GM11168 (cell line): Measurements from ENCODE around the gene HOXD11.

Experiments used
- in situ Hi-C: fragments of 300-500 bp; cut with MboI; formaldehyde crosslinking; loops from one replicate; pipeline ENCODE4 v1.12.0; 2022; ENCODE audit warnings: low sequenced_read_pairs; ENCODE audit not compliant: unreplicated experiment

Gene HOXD11

GRCh38 chr2:176145085-176145969 lies 38.2 kb downstream of the HOXD11 start:
- in situ Hi-C loops, result loop anchor here (25.0 kb wide), 2 partner anchors 417 to 667 kb away; no protein-coding TSS in a partner anchor

DNA sequence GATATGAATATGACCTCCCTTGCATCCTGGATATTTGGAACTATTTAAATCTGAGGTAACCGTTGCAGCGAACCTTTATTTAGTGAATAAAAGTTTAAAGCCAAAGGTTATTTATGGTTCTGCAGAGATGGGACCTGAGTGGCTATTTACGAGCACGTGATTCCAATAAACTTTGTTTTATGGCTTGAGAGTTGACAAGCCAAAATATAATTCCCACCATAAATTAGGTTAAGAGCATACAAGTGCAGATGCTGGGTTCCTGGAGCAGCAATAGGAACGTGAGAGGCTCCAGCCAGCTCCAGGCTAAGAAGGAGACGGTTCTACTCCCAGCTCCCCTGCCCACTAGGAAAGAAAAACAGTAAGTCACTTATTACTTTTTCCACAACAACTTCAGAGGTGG lies 39.0 kb downstream of the HOXD11 start:
- in situ Hi-C loops, result loop anchor here (25.0 kb wide), 2 partner anchors 416 to 666 kb away; no protein-coding TSS in a partner anchor

DNA sequence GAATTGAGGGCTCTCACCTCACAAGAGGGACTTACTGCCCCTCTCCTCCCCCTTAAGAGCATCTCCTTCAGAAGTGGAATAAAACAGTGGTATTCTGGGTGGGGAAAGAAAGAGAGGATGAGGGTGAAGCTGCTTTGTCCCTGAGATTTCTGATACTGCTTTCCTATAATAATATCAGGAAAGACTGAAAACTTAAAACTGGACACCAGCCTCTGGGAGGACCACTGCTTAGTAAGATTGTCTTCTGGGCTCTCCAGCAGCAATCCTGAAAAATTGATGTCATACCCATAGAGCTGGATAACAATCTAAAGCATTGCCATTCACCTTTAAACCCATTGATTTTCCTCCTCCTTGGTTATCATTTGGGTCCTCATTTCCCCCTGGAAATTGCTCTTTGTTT lies 39.6 kb downstream of the HOXD11 start:
- in situ Hi-C loops, result loop anchor here (25.0 kb wide), 2 partner anchors 416 to 666 kb away; no protein-coding TSS in a partner anchor

DNA sequence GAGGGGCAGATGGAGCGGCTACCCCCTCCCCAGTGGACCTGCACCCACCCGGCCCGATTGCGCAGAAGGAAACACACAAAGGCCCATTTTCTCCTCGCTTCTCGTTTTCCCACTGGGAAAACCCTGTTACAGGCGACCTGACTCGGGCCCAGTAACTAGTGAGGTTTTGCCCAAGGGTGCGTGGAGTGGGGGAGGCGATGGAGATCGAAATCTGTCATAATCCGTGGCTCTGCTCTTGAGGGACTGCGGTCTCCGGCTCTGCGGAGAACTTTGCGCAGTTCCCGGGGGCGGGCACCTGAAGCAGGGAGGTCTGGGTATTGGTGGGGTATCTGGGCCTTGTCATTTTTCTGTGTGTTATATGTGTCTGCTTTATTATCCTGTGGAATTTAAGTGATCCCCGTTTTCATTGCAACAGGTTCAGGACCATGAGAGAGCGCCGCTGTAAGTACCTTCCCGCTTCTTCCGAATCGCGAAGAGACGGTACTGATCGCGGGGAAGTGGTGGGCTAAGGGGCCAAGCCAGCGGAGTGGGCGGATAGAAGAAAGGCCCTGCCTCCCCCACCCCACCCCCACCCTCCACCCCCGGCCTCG lies 40.2 kb downstream of the HOXD11 start:
- in situ Hi-C loops, result loop anchor here (25.0 kb wide), 2 partner anchors 415 to 665 kb away; no protein-coding TSS in a partner anchor

- in situ Hi-C loops, result loop anchor here (25.0 kb wide), 2 partner anchors 414 to 664 kb away; no protein-coding TSS in a partner anchor
These were observed 40.9 kb downstream of the HOXD11 start for GRCh38 chr2:176147800-176148496.

- in situ Hi-C loops, result loop anchor here (25.0 kb wide), 2 partner anchors 413 to 663 kb away; no protein-coding TSS in a partner anchor
These were observed 41.8 kb downstream of the HOXD11 start for GRCh38 chr2:176148751-176149421.

DNA sequence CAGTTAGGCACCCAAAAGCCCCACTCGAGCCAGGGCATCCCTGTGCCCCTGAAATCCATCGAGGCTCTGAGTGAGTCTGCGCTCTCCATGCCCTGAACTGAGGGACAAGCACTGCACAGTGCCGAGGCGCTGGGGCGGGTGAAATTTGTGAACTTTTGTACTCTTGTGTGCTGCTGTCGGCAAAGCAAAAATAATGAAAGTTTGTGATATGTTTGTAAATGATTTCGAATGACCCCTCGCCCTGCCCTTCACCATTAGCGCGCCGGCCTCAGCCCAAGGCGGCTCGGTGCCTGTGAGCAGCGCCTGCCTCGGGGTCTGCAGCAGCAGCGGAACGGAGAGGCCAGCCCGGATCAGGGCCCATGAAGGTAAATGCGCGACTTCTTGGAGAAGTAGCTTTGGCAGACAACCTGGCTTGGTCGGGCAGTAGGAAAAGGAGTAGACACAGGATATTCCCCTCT lies 42.4 kb downstream of the HOXD11 start:
- in situ Hi-C loops, result loop anchor here (25.0 kb wide), 2 partner anchors 413 to 663 kb away; no protein-coding TSS in a partner anchor

DNA sequence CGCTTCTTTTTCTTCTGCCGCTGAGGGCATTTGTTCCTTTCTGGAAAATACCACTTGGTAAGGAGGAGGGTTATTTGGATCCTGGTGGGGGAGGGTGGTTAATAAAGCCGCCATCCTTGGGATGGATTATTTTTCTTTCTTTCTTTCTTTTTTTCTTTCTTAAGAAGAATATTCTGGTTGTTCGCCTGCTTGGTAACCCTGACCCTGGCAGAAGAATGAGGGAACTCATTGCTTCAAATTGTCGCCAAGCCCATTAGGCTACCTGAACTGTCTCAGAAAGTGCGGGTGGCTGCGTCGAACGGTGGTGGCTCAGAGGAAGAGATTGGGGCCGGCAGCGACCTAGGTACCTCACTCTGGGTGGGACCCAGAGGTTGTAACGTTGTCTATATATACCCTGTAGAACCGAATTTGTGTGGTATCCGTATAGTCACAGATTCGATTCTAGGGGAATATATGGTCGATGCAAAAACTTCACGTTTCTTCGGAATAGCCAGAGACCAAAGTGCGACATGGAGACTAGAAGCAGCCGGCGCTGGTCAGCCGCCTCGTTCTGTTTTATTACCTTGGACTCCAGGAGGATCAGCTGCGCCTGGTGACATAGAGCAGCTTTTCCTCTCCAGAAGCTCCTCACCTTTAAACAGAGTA lies 43.0 kb downstream of the HOXD11 start:
- in situ Hi-C loops, result loop anchor here (25.0 kb wide), 2 partner anchors 412 to 662 kb away; no protein-coding TSS in a partner anchor

GRCh38 chr2:176150584-176151441 lies 43.7 kb downstream of the HOXD11 start:
- in situ Hi-C loops, result no loop called here

DNA sequence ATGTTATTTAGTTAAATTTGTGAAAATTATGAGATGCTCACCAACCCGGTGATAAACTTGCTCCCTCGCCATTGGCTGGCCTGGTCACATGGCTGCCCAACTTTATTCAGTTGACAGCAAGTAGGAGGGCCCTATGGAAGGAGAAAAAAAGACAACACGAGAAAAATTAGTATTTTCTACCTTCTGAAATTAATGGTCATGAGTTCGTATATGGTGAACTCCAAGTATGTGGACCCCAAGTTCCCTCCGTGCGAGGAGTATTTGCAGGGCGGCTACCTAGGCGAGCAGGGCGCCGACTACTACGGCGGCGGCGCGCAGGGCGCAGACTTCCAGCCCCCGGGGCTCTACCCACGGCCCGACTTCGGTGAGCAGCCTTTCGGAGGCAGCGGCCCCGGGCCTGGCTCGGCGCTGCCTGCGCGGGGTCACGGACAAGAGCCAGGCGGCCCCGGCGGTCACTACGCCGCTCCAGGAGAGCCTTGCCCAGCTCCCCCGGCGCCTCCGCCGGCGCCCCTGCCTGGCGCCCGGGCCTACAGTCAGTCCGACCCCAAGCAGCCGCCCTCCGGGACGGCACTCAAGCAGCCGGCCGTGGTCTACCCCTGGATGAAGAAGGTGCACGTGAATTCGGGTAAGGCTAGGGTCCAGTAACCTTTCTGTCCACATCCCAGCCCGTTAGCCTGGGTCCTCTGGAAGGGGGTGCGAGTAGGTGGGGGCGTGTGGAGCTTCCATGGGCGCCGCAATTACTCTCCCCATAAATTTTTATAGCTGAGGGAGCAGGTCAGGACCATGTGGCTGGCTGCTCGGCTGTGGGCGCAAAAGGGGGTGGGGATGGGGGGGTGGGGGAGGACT lies 44.6 kb downstream of the HOXD11 start, which contains the start of gene HOXD4:
TSS of gene HOXD4 (plus strand) at position 109 of the 846 bp plus-strand sequence. CDS start at position 193, 84 bp downstream.
- in situ Hi-C loops, result no loop called here

GRCh38 chr2:176152350-176153181 lies 45.5 kb downstream of the HOXD11 start:
- in situ Hi-C loops, result no loop called here

GRCh38 chr2:176154576-176155252 lies 47.6 kb downstream of the HOXD11 start:
- in situ Hi-C loops, result no loop called here

DNA sequence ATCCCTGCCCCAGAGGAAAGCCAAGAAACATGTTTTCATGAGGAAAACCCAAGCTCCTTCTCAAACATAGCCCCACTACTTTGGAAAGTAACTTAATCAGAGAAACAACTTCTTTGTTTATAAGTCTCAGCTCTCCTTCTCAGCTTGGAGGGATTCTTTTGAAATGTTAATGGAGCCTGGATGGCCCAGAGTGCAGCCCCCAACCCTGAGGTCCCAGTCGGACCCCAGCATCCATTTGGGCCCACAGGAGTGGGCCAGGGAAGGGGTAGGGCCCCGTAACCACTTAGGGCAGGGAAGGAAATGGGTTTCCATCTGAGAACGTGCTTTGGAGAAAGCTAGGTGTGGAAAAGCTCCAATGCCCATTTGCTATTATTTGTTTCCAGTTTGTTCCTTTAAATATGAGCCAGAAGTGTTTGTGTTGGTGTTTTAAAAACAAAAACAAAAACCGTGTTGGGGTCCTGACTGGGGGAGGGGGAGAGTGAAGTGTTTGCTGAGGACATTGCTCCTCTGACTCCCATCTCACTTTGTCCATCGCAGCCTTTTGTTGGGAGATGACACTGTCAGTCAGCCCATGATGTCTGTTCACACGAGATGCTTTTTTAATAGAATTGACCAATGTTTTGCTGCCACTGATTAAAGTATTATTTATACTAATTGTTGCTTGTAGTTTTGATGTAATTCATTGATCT lies 48.4 kb downstream of the HOXD11 start:
- in situ Hi-C loops, result no loop called here

DNA sequence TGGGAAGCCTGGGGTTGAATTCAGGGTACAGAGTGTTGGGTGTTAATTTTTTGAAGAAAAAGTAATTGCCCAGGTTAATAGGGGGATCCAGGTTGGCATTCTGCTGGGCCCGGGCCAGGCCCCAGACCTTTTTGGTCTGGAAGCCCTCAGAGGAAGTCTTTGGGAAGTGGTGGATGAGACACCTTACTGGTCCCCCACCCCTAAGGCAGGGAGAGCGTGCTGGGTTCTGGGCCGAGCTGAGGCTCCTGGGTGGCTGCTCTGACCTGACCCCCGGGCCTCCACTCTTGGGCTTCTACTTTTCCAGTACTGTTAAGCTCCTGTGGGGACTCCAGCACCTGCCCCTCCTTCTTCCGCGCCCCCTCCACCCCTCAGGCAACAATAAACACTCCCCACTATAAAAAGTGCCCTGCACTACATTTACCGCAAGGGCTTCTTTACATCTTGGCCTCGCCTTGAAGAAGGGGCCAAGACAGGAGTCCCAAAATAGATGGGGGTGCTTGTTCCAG lies 49.3 kb downstream of the HOXD11 start:
- in situ Hi-C loops, result no loop called here

GRCh38 chr2:176156807-176157498 lies 49.9 kb downstream of the HOXD11 start, which contains the start of gene HOXD3:
Gene HOXD3, plus strand, starts transcription at chr2:176157307. Its CDS starts 11,808 bp downstream, at chr2:176169115.
- in situ Hi-C loops, result no loop called here
